ENCODE measurements around the gene CFAP77. TPM values are rescaled to one million over a fixed set of nuclear protein-coding genes. Genes with fewer than 3 reads are reported as not detected.

Gene CFAP77
- total and polyA plus RNA-seq, 12 donors: 0.53 to 4.3 (median 1.3) TPM

GRCh38 chr9:132514821-132515220 lies 104.8 kb downstream of the CFAP77 start:
- intact Hi-C loops (cut with DNase I): loop anchor here in 1 of 10 donors (5.0 kb wide), 1 partner anchor 282 kb away; no protein-coding TSS in a partner anchor
- H3K4me3 ChIP-seq: no peak overlapping the region
- H3K27ac ChIP-seq: no peak overlapping the region
- H3K9me3 ChIP-seq: no peaks in the 10 kb centered on the region
- TF ChIP-seq CTCF (IDR thresholded peaks at IDR 0.05): no peak
- 53 to 58% methylated on average over 8 of the region's 8 CpGs for WGBS, 2 donors
- no peak for ATAC-seq
- H3K4me1 ChIP-seq: no peaks in the 10 kb centered on the region
- H3K27me3 ChIP-seq: peaks cover 0 to 42% (median 22%) of the 10 kb centered on the region in 7 donors
- DNase-seq: no peak
- H3K36me3 ChIP-seq: no peaks in the 10 kb centered on the region

GRCh38 chr9:132516301-132516700 lies 106.3 kb downstream of the CFAP77 start:
- Histone ChIP-seq H3K27me3 (peaks cover 0 to 38% (median 22%) of the 10 kb centered on the region in 7 donors), H3K36me3 (no peaks in the 10 kb centered on the region), H3K9me3 (no peaks in the 10 kb centered on the region), H3K4me1 (no peaks in the 10 kb centered on the region), H3K27ac (no peak overlapping the region), H3K4me3 (no peak overlapping the region)
- 74 to 79% methylated on average over 6 of the region's 6 CpGs for WGBS, 2 donors
- TF ChIP-seq CTCF (IDR thresholded peaks at IDR 0.05): no peak
- no peak for ATAC-seq
- intact Hi-C loops (cut with DNase I): loop anchor here in 1 of 10 donors (5.0 kb wide), 1 partner anchor 281 kb away; no protein-coding TSS in a partner anchor
- no peak for DNase-seq

GRCh38 chr9:132516911-132517310 lies 106.9 kb downstream of the CFAP77 start:
- H3K36me3 ChIP-seq: no peaks in the 10 kb centered on the region
- peaks cover 0 to 35% (median 20%) of the 10 kb centered on the region in 7 donors for H3K27me3 ChIP-seq
- H3K9me3 ChIP-seq: no peaks in the 10 kb centered on the region
- DNase-seq (no peak), ATAC-seq (no peak)
- intact Hi-C loops (cut with DNase I): loop anchor here in 1 of 10 donors (5.0 kb wide), 1 partner anchor 280 kb away; no protein-coding TSS in a partner anchor
- no peaks in the 10 kb centered on the region for H3K4me1 ChIP-seq
- 59 to 67% methylated on average over 18 of the region's 18 CpGs for WGBS, 2 donors
- H3K4me3 ChIP-seq: no peak overlapping the region
- no peak for TF ChIP-seq CTCF (IDR thresholded peaks at IDR 0.05)
- H3K27ac ChIP-seq: no peak overlapping the region

GRCh38 chr9:132517815-132518550 lies 108.0 kb downstream of the CFAP77 start:
- Histone ChIP-seq H3K36me3 (no peaks in the 10 kb centered on the region), H3K9me3 (no peaks in the 10 kb centered on the region), H3K4me3 (no peak overlapping the region), H3K27me3 (peaks cover 0 to 33% (median 20%) of the 10 kb centered on the region in 7 donors), H3K27ac (no peak overlapping the region), H3K4me1 (no peaks in the 10 kb centered on the region)
- intact Hi-C loops (cut with DNase I): loop anchor here in 1 of 10 donors (5.0 kb wide), 1 partner anchor 279 kb away; no protein-coding TSS in a partner anchor
- no peak for ATAC-seq
- DNase-seq: no peak
- no peak for TF ChIP-seq CTCF (IDR thresholded peaks at IDR 0.05)
- 78 to 80% methylated on average over 21 of the region's 21 CpGs for WGBS, 2 donors

All from heart right ventricle (tissue), 16 donors.